ENCODE results near the gene MTFR1L.

The MTFR1L gene

DNA sequence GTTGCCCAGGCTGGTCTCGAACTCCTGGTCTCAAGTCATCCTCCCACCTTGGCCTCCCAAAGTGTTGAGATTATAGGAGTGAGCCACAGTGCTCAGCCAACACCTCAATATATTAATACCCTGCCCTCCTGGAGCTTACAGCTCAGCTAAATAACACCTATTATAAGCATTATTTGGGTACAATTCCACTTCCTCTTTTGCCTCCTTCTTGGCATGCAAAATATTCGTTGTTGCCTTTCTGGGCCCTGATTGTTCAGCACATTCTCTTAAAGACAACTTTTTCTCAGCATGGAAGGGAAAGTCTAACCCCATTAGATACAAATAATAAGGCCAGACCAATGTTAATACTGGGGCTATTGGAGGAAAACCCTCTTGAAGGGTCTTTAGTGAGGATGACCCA, 53.0 kb downstream of the MTFR1L start:
- no peak overlapping the region for H3K4me3 ChIP-seq (ENCODE audit: low read depth, low read length)
- DNase-seq (ENCODE audit: low read depth), result no peak
- TF ChIP-seq, protein P1, sequence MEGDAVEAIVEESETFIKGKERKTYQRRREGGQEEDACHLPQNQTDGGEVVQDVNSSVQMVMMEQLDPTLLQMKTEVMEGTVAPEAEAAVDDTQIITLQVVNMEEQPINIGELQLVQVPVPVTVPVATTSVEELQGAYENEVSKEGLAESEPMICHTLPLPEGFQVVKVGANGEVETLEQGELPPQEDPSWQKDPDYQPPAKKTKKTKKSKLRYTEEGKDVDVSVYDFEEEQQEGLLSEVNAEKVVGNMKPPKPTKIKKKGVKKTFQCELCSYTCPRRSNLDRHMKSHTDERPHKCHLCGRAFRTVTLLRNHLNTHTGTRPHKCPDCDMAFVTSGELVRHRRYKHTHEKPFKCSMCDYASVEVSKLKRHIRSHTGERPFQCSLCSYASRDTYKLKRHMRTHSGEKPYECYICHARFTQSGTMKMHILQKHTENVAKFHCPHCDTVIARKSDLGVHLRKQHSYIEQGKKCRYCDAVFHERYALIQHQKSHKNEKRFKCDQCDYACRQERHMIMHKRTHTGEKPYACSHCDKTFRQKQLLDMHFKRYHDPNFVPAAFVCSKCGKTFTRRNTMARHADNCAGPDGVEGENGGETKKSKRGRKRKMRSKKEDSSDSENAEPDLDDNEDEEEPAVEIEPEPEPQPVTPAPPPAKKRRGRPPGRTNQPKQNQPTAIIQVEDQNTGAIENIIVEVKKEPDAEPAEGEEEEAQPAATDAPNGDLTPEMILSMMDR (IDR thresholded peaks at IDR 0.05; ENCODE audit: low read depth, low read length, missing control alignments), result no peak

DNA sequence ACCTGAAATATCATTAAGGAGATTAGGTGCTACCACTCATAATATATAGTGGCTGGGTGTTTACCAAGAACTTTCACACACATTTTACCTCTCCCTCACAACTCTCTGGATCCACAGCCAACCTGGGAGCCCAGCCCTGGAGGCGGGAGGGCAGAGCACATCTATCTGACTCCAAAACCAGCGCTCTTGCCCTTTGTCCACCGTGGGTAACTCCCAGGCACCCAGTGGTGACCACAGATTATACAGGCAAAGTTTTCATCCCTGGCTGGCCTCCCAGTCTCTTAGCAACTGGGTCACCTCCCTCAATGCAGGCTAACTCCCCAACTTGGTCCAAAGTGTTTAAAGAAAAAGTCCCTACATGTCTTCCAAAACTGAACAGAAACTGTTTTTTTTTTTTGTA, 53.4 kb downstream of the MTFR1L start:
- no peak overlapping the region for H3K4me3 ChIP-seq (ENCODE audit: low read depth, low read length)
- no peak for DNase-seq (ENCODE audit: low read depth)
- TF ChIP-seq, protein P1 (IDR thresholded peaks at IDR 0.05; ENCODE audit: low read depth, low read length, missing control alignments), result no peak

DNA sequence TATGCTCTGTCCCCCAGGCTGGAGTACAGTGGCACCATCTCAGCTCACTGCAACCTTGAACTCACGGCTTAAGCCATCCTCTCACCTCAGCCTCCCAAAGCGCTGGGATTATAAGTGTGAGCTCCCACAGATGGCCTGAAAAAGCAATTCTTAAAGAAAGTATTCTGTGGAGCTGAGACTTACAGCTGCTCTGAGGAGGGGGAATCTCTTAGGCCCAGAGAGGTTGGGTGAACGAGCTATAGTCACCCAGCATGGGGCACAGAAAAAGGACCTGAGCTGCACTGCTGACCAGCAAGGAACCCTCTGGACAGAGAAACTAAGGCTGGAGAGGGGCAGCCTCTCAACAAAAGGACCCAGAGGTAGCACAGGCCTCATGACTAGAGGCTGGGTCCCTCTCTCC, 54.5 kb downstream of the MTFR1L start:
- DNase-seq (ENCODE audit: low read depth), result no peak
- peak overlapping the region; percentile 59 for H3K4me3 ChIP-seq (ENCODE audit: low read depth, low read length)
- TF ChIP-seq, protein P1 (IDR thresholded peaks at IDR 0.05; ENCODE audit: low read depth, low read length, missing control alignments), result no peak

DNA sequence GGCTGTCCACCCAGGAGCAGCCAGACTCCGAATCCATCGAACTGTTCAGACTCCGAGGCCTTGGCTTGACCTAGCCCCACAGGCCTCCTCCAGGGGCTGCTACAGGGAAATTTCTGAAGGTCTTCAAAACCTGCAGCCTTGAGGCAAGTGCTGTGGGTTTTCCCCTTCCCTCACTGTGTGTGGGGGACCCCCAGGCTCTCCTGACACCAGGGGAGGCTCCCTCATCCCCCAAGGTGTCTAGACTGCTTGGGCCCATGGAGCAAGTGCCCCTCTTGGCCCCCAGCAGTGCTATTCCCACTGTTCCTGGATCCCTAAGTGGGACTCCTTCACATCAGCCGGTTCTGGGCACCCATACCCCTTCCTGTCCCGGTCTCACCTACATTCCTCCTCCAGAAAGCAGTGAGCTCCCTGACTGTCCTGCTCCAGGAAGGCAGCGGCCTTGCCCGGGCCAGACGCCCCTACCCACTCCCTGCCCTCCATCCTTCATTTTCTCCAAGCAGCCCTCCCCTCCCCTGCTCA, 54.9 kb downstream of the MTFR1L start:
- TF ChIP-seq, protein P1 (IDR thresholded peaks at IDR 0.05; ENCODE audit: low read depth, low read length, missing control alignments), result no peak
- H3K4me3 ChIP-seq (ENCODE audit: low read depth, low read length), result peak overlapping the region; percentile 59
- DNase-seq (ENCODE audit: low read depth), result no peak

DNA sequence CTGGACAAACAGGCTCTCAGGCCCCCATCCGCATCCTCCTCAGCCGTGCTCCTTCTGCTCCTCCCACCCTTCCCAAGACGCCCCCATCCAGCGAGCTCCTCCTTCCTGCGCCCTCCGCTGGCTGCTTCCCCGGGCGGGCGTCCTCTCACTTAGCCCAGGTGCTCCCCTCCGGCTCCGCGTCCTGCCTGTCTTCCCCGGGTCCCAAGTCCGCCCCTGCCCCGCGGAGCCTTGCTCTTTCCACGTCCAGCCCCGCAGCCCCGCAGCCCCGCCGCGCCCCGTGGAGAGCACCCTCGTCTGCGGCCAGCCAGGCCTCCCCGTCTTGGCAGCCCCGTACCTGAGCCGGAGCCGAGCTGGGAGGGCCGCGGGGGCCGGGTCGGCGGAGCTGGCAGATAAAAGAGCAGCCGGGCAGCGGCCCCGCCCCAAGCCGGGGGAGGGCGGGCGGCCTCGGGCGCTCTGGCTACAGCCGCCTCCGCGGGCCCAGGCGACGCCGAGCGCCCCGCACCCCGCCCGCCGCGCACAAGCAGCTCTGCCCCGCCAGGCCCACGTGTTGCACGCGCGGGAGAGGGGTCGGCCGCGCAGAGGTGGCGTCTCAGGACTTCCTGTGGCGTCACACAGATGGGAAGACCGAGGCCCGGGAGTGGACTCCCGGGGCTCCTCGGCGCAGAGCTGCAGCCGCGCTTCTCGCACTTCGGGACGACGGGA, 55.6 kb downstream of the MTFR1L start, which contains the start of gene PAQR7:
TSS of gene PAQR7 (minus strand) at position 555 of the 702 bp plus-strand sequence. CDS start 11,869 bp downstream, outside the sequence.
- H3K4me3 ChIP-seq (ENCODE audit: low read depth, low read length), result peak within 1 kb of the TSS; percentile 59
- DNase-seq (ENCODE audit: low read depth), result no peak

DNA sequence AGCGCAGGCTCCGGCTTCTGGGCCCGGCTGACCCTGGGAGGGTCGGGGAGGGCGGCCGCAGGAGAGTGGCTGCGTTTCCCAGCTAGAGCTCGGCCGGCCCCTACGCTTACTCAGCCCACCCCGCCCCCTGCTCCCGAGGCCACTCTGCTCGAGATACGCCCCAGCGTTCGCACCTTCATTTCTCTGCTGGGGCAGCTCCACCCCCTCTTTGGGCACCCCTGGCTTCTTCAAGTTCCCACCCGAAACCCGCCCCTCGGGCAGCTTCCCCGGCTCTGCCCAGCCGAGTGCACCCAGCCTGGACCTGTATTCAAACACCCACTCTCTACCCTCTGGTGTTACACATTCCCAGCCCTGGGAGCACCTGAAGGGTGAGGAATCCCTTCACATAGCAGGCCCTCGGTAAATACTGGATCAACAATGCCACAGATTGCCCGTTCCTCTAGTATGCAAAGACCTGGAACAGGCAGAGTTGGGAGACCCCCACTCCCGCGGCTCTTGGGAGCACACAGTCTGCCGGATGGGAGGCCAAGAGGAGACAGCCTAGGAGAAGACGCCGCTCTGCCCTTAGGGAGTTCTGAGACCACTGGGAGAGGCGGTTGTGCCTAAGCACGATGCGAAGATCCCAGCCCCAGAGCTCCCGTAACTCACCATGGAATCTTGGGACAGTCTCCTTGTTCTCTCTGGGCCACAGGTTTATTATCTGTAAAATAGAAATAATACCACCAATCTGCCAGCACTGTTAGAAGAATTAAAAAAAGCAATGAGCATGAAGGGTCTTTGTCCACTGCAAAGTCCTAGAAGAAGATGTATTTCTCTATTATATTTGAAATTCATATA, 56.3 kb downstream of the MTFR1L start:
- TF ChIP-seq, protein P1 (IDR thresholded peaks at IDR 0.05; ENCODE audit: low read depth, low read length, missing control alignments), result no peak
- DNase-seq (ENCODE audit: low read depth), result no peak
- peak overlapping the region; percentile 59 for H3K4me3 ChIP-seq (ENCODE audit: low read depth, low read length)

More for the DNA sequence above, 55.6 kb downstream of the MTFR1L start, which contains the start of gene PAQR7:
- TF ChIP-seq, protein P1 (IDR thresholded peaks at IDR 0.05; ENCODE audit: low read depth, low read length, missing control alignments), result no peak

Data from GM12864 (cell line).